ENCODE results near the gene TNRC18.

- TF ChIP-seq CTCF (conservative IDR thresholded peaks at IDR 0.05; ENCODE audit: low read length) (no peak), EZH2phosphoT487 (IDR thresholded peaks at IDR 0.05; ENCODE audit: borderline replicate concordance, low read depth, low read length) (no peak)
Measured at GRCh38 chr7:5387711-5388245, 35.9 kb downstream of the TNRC18 start.
